Activated CD4-positive, alpha-beta T cell treated with anti-CD3 and anti-CD28 coated beads, Interleukin-2, amount 10 ng/mL, durations not matched to agents 7 days and 5 days (primary cell): ENCODE results near the gene RAB26. TPM values are rescaled to one million over a fixed set of nuclear protein-coding genes. Genes with fewer than 3 reads are reported as not detected.

ENCODE experiments used
- CTCF ChIA-PET: fragments of 350-600 bp; sonication (Branson Sonifier 250); formaldehyde crosslinking; loops from one replicate; lab custom pipeline; 2021; ENCODE audit warnings: antibody characterized with exemption; lab: Charles Lee
- POLR2A ChIA-PET: fragments of 350-600 bp; sonication (Branson Sonifier 250); formaldehyde crosslinking; loops from one replicate; lab custom pipeline; 2021; ENCODE audit warnings: antibody characterized with exemption; lab: Charles Lee
- DNase-seq: peaks from one replicate; pipeline ENCODE4 v3.0.0-alpha.2; 2020
- H3K27ac Mint-ChIP-seq: one replicate; pipeline ENCODE4 v1.8.0; 2021; ENCODE audit warnings: mild to moderate bottlenecking, moderate library complexity, mixed read lengths
- H3K27me3 Mint-ChIP-seq: one replicate; pipeline ENCODE4 v1.8.0; 2021; ENCODE audit warnings: mixed read lengths
- H3K36me3 Mint-ChIP-seq: one replicate; pipeline ENCODE4 v1.8.0; 2021; ENCODE audit warnings: low read depth, mixed read lengths
- H3K4me1 Mint-ChIP-seq: one replicate; pipeline ENCODE4 v1.8.0; 2021; ENCODE audit warnings: mixed read lengths
- H3K4me3 Mint-ChIP-seq: one replicate; pipeline ENCODE4 v1.8.0; 2021; ENCODE audit warnings: mild to moderate bottlenecking, moderate library complexity, mixed read lengths
- H3K9me3 Mint-ChIP-seq: one replicate; pipeline ENCODE4 v1.8.0; 2021; ENCODE audit warnings: mixed read lengths
- total RNA-seq, 2 experiments: library from RNA; stranded (reverse); gene quantifications; one replicate each; pipeline ENCODE4 v1.2.3, GENCODE V29; 2021

Gene RAB26
- total RNA-seq, 2 experiments from 2014 or later: 0.20 to 0.42 TPM

GRCh38 chr16:2173366-2173765, 24.9 kb downstream of the RAB26 start:
- POLR2A ChIA-PET: no interaction called here
- Mint-ChIP-seq H3K36me3 (peaks cover 4% of the 10 kb centered on the region), H3K27ac (no peak overlapping the region), H3K4me3 (no peak overlapping the region), H3K4me1 (no peaks in the 10 kb centered on the region), H3K9me3 (no peaks in the 10 kb centered on the region), H3K27me3 (no peaks in the 10 kb centered on the region)
- DNase-seq: no peak
- CTCF ChIA-PET: no interaction called here

- Mint-ChIP-seq H3K36me3 (peaks cover 4% of the 10 kb centered on the region), H3K4me3 (no peak overlapping the region), H3K27me3 (no peaks in the 10 kb centered on the region), H3K9me3 (no peaks in the 10 kb centered on the region), H3K4me1 (no peaks in the 10 kb centered on the region), H3K27ac (no peak overlapping the region)
- CTCF ChIA-PET: interaction anchor here (1.0 kb wide), 1 partner anchor 73 kb away, joined by 4 read pairs; no protein-coding TSS in a partner anchor
- POLR2A ChIA-PET: no interaction called here
- DNase-seq: no peak
Measured at GRCh38 chr16:2173916-2174315, 25.5 kb downstream of the RAB26 start.

GRCh38 chr16:2174396-2175131, 26.1 kb downstream of the RAB26 start:
- no peaks in the 10 kb centered on the region for H3K9me3 Mint-ChIP-seq
- no peak overlapping the region for H3K4me3 Mint-ChIP-seq
- H3K4me1 Mint-ChIP-seq: no peaks in the 10 kb centered on the region
- no peak for DNase-seq
- H3K27ac Mint-ChIP-seq: no peak overlapping the region
- POLR2A ChIA-PET: no interaction called here
- peaks cover 4% of the 10 kb centered on the region for H3K36me3 Mint-ChIP-seq
- no peaks in the 10 kb centered on the region for H3K27me3 Mint-ChIP-seq
- CTCF ChIA-PET: interaction anchor here (1.0 kb wide), 1 partner anchor 73 kb away, joined by 4 read pairs; no protein-coding TSS in a partner anchor

- Mint-ChIP-seq H3K4me3 (no peak overlapping the region), H3K36me3 (peaks cover 4% of the 10 kb centered on the region), H3K4me1 (no peaks in the 10 kb centered on the region), H3K27me3 (no peaks in the 10 kb centered on the region), H3K27ac (no peak overlapping the region), H3K9me3 (no peaks in the 10 kb centered on the region)
- no peak for DNase-seq
- ChIA-PET POLR2A (no interaction called here), CTCF (no interaction called here)
Measured at GRCh38 chr16:2175454-2175853, 27.0 kb downstream of the RAB26 start.

- no peak overlapping the region for H3K4me3 Mint-ChIP-seq
- CTCF ChIA-PET: no interaction called here
- H3K27me3 Mint-ChIP-seq: no peaks in the 10 kb centered on the region
- no peaks in the 10 kb centered on the region for H3K9me3 Mint-ChIP-seq
- no peak overlapping the region for H3K27ac Mint-ChIP-seq
- no peaks in the 10 kb centered on the region for H3K4me1 Mint-ChIP-seq
- POLR2A ChIA-PET: no interaction called here
- no peak for DNase-seq
- H3K36me3 Mint-ChIP-seq: peaks cover 4% of the 10 kb centered on the region
Measured at GRCh38 chr16:2176047-2176446, 27.6 kb downstream of the RAB26 start.

GRCh38 chr16:2177101-2177500, 28.7 kb downstream of the RAB26 start:
- H3K4me3 Mint-ChIP-seq: no peak overlapping the region
- CTCF ChIA-PET: no interaction called here
- H3K27me3 Mint-ChIP-seq: no peaks in the 10 kb centered on the region
- peaks cover 4% of the 10 kb centered on the region for H3K36me3 Mint-ChIP-seq
- POLR2A ChIA-PET: no interaction called here
- H3K27ac Mint-ChIP-seq: no peak overlapping the region
- H3K9me3 Mint-ChIP-seq: no peaks in the 10 kb centered on the region
- no peaks in the 10 kb centered on the region for H3K4me1 Mint-ChIP-seq
- no peak for DNase-seq

- POLR2A ChIA-PET: no interaction called here
- Mint-ChIP-seq H3K4me3 (no peak overlapping the region), H3K27me3 (no peaks in the 10 kb centered on the region), H3K36me3 (peaks cover 4% of the 10 kb centered on the region), H3K9me3 (no peaks in the 10 kb centered on the region), H3K27ac (no peak overlapping the region), H3K4me1 (no peaks in the 10 kb centered on the region)
- CTCF ChIA-PET: interaction anchor here (1.0 kb wide), 1 partner anchor 17 kb away, joined by 3 read pairs; no protein-coding TSS in a partner anchor
- DNase-seq: no peak
Measured at GRCh38 chr16:2177561-2177960, 29.1 kb downstream of the RAB26 start.

- Mint-ChIP-seq H3K9me3 (no peaks in the 10 kb centered on the region), H3K27me3 (no peaks in the 10 kb centered on the region), H3K4me3 (no peak overlapping the region), H3K4me1 (no peaks in the 10 kb centered on the region), H3K36me3 (peaks cover 4% of the 10 kb centered on the region), H3K27ac (no peak overlapping the region)
- ChIA-PET CTCF (interaction anchor here (1.0 kb wide), 1 partner anchor 16 kb away, joined by 3 read pairs; no protein-coding TSS in a partner anchor), POLR2A (no interaction called here)
- peak; percentile 41 for DNase-seq
Measured at GRCh38 chr16:2178321-2179106, 30.1 kb downstream of the RAB26 start.

- H3K27me3 Mint-ChIP-seq: no peaks in the 10 kb centered on the region
- peaks cover 4% of the 10 kb centered on the region for H3K36me3 Mint-ChIP-seq
- no peak for DNase-seq
- H3K9me3 Mint-ChIP-seq: no peaks in the 10 kb centered on the region
- H3K27ac Mint-ChIP-seq: no peak overlapping the region
- ChIA-PET POLR2A (no interaction called here), CTCF (no interaction called here)
- no peaks in the 10 kb centered on the region for H3K4me1 Mint-ChIP-seq
- no peak overlapping the region for H3K4me3 Mint-ChIP-seq
Measured at GRCh38 chr16:2179107-2179501, 30.7 kb downstream of the RAB26 start.

- no peak for DNase-seq
- Mint-ChIP-seq H3K36me3 (peaks cover 4% of the 10 kb centered on the region), H3K27ac (no peak overlapping the region), H3K9me3 (no peaks in the 10 kb centered on the region), H3K27me3 (no peaks in the 10 kb centered on the region), H3K4me1 (no peaks in the 10 kb centered on the region), H3K4me3 (no peak overlapping the region)
- POLR2A ChIA-PET: no interaction called here
- CTCF ChIA-PET: no interaction called here
Measured at GRCh38 chr16:2179576-2179975, 31.2 kb downstream of the RAB26 start.

GRCh38 chr16:2180461-2180860, 32.0 kb downstream of the RAB26 start:
- ChIA-PET CTCF (no interaction called here), POLR2A (no interaction called here)
- peaks cover 4% of the 10 kb centered on the region for H3K36me3 Mint-ChIP-seq
- H3K4me1 Mint-ChIP-seq: no peaks in the 10 kb centered on the region
- no peak for DNase-seq
- H3K27me3 Mint-ChIP-seq: no peaks in the 10 kb centered on the region
- no peak overlapping the region for H3K4me3 Mint-ChIP-seq
- H3K27ac Mint-ChIP-seq: no peak overlapping the region
- H3K9me3 Mint-ChIP-seq: no peaks in the 10 kb centered on the region

- no peak overlapping the region for H3K27ac Mint-ChIP-seq
Measured at GRCh38 chr16:2180962-2181923, 32.8 kb downstream of the RAB26 start.

More at GRCh38 chr16:2180962-2181923, 32.8 kb downstream of the RAB26 start:
- Mint-ChIP-seq H3K4me3 (no peak overlapping the region), H3K4me1 (no peaks in the 10 kb centered on the region), H3K27me3 (no peaks in the 10 kb centered on the region), H3K36me3 (peaks cover 2% of the 10 kb centered on the region), H3K9me3 (no peaks in the 10 kb centered on the region)
- CTCF ChIA-PET: interaction anchor here (1.2 kb wide), 1 partner anchor 45 kb away, joined by 3 read pairs; no protein-coding TSS in a partner anchor
- no peak for DNase-seq
- POLR2A ChIA-PET: no interaction called here
